GM12801 (cell line): Measurements from ENCODE around the gene CANT1.

Experiments used
- CTCF ChIP-seq: IDR thresholded peaks from one replicate; pipeline ENCODE4 v1.5.1; 2011; ENCODE audit warnings: control low read depth; ENCODE audit not compliant: insufficient read length; ENCODE audit errors: extremely low read depth

Gene CANT1

DNA sequence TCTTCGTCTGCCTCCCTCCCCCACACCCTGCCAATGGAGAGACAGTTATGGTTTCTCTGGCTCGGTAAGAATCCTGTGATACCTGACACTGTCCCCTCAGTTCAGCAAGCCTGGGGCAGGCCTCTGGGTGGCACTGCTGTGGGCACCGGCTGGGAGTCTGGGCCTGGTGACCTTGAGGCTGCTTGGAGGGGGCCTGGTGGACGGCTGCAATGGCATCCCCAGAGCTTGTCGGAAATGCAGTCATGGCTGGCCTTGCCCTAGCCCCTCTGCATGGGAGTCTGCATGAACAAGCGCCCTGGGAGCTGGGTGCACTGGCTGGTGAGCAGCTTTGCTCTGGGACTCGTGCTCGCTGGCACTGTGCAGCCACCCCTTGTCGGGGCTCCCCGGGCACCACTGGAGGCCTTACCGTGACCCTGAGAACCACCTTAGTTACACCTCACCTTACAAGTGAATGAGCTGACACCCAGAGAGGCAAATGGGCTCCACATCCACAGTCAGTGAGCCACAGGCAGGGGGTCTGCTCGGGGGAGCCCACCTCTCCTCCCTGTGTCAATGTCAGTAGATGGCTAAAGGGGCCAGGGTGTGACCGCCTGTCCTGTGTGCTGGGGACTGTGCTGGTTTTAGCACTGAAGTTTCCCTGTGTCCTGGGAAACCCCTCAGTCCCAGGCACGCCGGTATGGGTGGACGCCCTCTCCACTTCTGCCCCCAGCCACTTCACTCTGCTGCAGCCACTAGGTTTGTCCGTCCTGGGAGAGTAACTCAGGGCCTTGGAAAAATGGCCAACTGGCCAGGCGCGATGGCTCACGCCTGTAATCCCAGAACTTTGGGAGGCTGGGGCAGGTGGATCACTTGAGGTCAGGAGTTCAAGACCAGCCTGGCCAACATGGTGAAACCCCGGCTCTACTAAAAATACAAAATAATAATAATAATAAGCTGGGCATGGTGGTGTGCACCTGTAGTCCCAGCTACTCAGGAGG lies 31.3 kb downstream of the CANT1 start:
- no peak for TF ChIP-seq CTCF

GRCh38 chr17:78977681-78977943 lies 32.0 kb downstream of the CANT1 start:
- no peak for TF ChIP-seq CTCF

GRCh38 chr17:78976907-78977680 lies 32.5 kb downstream of the CANT1 start:
- no peak for TF ChIP-seq CTCF

- TF ChIP-seq CTCF, result no peak
These were observed 34.7 kb downstream of the CANT1 start for GRCh38 chr17:78974635-78975591.

GRCh38 chr17:78973792-78974520 lies 35.6 kb downstream of the CANT1 start:
- TF ChIP-seq CTCF, result no peak

DNA sequence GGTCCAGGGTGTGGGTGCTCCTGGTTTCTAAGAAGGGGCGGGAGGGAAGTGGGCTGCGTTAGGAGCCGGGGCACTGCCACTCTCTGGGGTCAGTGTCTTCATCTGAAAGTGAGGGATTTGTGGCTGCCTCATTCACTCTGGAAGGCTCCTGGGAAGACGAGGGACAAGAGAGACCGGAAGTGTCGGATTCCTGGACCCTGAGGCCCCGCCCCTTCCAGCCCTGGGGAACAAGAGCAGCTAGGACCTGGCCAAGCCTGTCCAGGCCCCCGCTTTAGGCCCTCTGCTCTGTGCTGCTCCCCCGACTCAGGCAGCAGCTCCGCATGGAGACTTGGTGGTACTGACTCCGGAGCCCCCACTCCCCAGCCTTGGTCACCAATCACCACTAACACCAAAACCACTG lies 36.4 kb downstream of the CANT1 start:
- no peak for TF ChIP-seq CTCF
